Stomach (tissue), 9 donors: ENCODE measurements around the gene KIAA0408. TPM values are rescaled to one million over a fixed set of nuclear protein-coding genes. Genes with fewer than 3 reads are reported as not detected.

Source experiments
- DNase-seq, 2 donors: peaks; one replicate each; pipeline versions ENCODE4 v3.0.0 to v3.0.0-alpha.2; 2013 to 2019
- H3K27ac ChIP-seq, 5 donors: fragments of 200-600 bp in 4 of 5; sonication (generic) in 4 of 5; one replicate each; pipeline ENCODE4 v1.5.1; 2013 to 2019; ENCODE audit warnings: mild to moderate bottlenecking in 1 of 5, moderate library complexity in 1 of 5
- H3K27me3 ChIP-seq, 3 donors: fragments of 200-600 bp; sonication (generic); one replicate each; pipeline ENCODE4 v1.5.1; 2017 to 2019; ENCODE audit warnings: mixed run types in 1 of 3
- H3K36me3 ChIP-seq, 4 donors: fragments of 200-600 bp; sonication (generic); 1 replicate in 3 of 4; 2 replicates in 1 of 4; pipeline ENCODE4 v1.5.1; 2016 to 2019
- H3K4me1 ChIP-seq, 4 donors: fragments of 200-600 bp; sonication (generic); one replicate each; pipeline ENCODE4 v1.5.1; 2016 to 2019
- H3K4me3 ChIP-seq, 4 donors: fragments of 200-600 bp; sonication (generic) in 3 of 4; one replicate each; pipeline ENCODE4 v1.5.1; 2016 to 2019; ENCODE audit warnings: mild to moderate bottlenecking in 1 of 4
- H3K9me3 ChIP-seq, 4 donors: fragments of 200-600 bp; sonication (generic); one replicate each; pipeline ENCODE4 v1.5.1; 2016 to 2019
- CTCF ChIP-seq, 7 experiments: fragments of 450-650 bp in 4 of 7; fragments of 200-600 bp in 3 of 7; sonication (generic) in 3 of 7; IDR thresholded peaks; one replicate each; pipeline ENCODE4 v1.5.1; 2016 to 2019; ENCODE audit warnings: antibody characterized with exemption in 7 of 7, control low read depth in 2 of 7, mild to moderate bottlenecking in 1 of 7
- EP300 ChIP-seq: sonication (generic); formaldehyde crosslinking; IDR thresholded peaks from one replicate; pipeline ENCODE4 v1.6.1; 2017; ENCODE audit warnings: antibody characterized with exemption
- POLR2A ChIP-seq, 4 donors: fragments of 450-650 bp; IDR thresholded peaks; one replicate each; pipeline ENCODE4 v1.6.1; 2016; ENCODE audit warnings: antibody characterized with exemption in 4 of 4, control low read depth in 2 of 4, mild to moderate bottlenecking in 1 of 4, moderate library complexity in 1 of 4
- POLR2AphosphoS5 ChIP-seq, 3 donors: sonication (generic); formaldehyde crosslinking; IDR thresholded peaks; one replicate each; pipeline ENCODE4 v1.6.1; 2016; ENCODE audit warnings: antibody characterized with exemption in 3 of 3
- WGBS, 5 donors: extraction: QIAGEN DNeasy Blood & Tissue Kit in 3 of 5; methylation state at CpG; one replicate each; pipeline versions ENCODE4 v1.1.5 to v1.1.7; 2013 to 2018; 5-methylcytosine and 5-hydroxymethylcytosine counted together
- intact Hi-C: fragments of 100-400 bp; cut with DNase I; formaldehyde crosslinking; loops from one replicate; pipeline ENCODE4 v1.15.1; 2023; ENCODE audit warnings: low total_unique reads
- polyA plus RNA-seq, 3 donors: library from polyadenylated mRNA; stranded (reverse); fragments of 200-250 nt; gene quantifications; one replicate each; pipeline ENCODE4 v1.2.3, GENCODE V29; 2013
- total RNA-seq, 5 donors: library from RNA; depleted of rRNA; stranded (reverse); fragments of >200 nt; gene quantifications; one replicate each; pipeline versions ENCODE4 v1.1.0 to v1.2.3, GENCODE V29; 2014 to 2016
- donor health status: healthy with polysubstance abuse.
- donor health status: Bipolar disorder and iron deficiency.
- donor health status: healthy.

Gene KIAA0408
- total and polyA plus RNA-seq, 8 donors = 0.87 to 89.3 (median 6.4) TPM

DNA sequence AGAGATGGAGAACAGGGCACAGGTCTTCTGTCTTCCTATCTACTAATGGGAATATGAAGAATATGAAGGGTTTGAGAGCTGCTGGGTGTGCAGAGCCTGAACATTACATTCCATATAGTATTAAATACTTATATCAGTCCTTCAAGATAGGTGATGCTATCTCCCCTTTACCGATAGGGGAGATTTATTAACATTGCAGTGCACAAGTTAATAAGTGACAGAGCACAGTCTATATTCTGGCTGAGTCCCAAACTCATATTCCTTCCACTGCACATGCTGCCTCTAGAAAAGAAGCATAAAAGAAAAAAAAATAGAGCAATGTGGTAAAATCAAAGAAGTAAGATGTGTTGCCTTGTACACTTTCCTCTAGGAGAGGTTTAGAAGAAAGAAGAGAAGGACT, 18.5 kb upstream of the KIAA0408 start:
- Histone ChIP-seq H3K4me1 (peaks cover 0 to 6% (median 0%) of the 10 kb centered on the region in 4 donors), H3K36me3 (no peaks in the 10 kb centered on the region), H3K9me3 (no peaks in the 10 kb centered on the region), H3K4me3 (no peak overlapping the region), H3K27me3 (peaks cover 0 to 7% (median 0%) of the 10 kb centered on the region in 3 donors), H3K27ac (no peak overlapping the region)
- no peak for TF ChIP-seq CTCF (IDR thresholded peaks at IDR 0.05)
- TF ChIP-seq EP300 = no peak
- DNase-seq = no peak
- intact Hi-C loops = no loop called here
- 44 to 64% (median 50%) methylated on average over 1 of the region's 1 CpG for WGBS, 5 donors

GRCh38 chr6:127475823-127476176, 16.6 kb upstream of the KIAA0408 start:
- intact Hi-C loops = no loop called here
- Histone ChIP-seq H3K27ac (no peak overlapping the region), H3K4me3 (no peak overlapping the region), H3K9me3 (no peaks in the 10 kb centered on the region), H3K27me3 (peaks cover 0 to 7% (median 0%) of the 10 kb centered on the region in 3 donors), H3K36me3 (no peaks in the 10 kb centered on the region), H3K4me1 (peaks cover 0 to 13% (median 3%) of the 10 kb centered on the region in 4 donors)
- no peak for TF ChIP-seq CTCF (IDR thresholded peaks at IDR 0.05)
- TF ChIP-seq EP300 = no peak
- TF ChIP-seq POLR2A (IDR thresholded peaks at IDR 0.05) = no peak
- no peak for TF ChIP-seq POLR2AphosphoS5 (IDR thresholded peaks at IDR 0.05)
- 67 to 95% (median 77%) methylated on average over 34 of the region's 34 CpGs for WGBS, 5 donors
- no peak for DNase-seq

DNA sequence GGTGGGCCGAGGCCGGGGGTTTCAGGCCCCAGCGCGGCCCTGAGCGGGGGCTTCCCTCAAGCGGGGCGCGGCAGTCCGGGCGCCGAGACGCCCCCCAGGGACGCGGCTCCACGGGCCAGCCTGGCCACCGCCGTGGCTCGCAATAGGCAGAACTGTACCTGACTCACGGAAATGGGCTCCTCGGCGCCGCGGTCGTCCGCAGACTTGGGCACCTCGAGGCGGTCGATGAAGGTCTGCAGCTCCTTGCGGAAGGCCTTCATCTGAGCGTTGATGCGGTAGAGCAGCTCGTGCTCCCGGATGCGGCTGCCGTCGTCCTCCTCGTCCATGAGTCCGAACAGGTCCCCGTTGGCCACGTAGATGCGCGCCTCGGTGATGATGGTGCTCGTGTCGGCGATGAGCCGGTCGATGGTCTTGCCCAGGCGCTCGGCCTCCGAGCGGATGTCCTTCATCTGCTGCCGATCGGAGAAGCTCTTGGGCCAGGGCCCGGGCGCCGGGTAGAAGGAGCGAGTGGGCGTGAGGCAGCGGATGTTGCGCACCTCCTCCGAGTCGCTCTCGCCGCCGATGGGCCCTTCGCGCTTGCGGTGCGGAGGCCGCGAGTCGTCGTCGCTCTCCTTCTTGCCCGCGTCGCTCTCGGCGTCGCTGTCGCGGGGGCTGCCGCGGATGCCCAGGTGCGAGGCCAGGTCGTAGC, 16.1 kb upstream of the KIAA0408 start:
- Histone ChIP-seq H3K4me1 (peaks cover 0 to 13% (median 3%) of the 10 kb centered on the region in 4 donors), H3K4me3 (no peak overlapping the region), H3K27me3 (peaks cover 0 to 7% (median 0%) of the 10 kb centered on the region in 3 donors), H3K9me3 (no peaks in the 10 kb centered on the region), H3K27ac (no peak overlapping the region), H3K36me3 (no peaks in the 10 kb centered on the region)
- DNase-seq = no peak
- intact Hi-C loops = no loop called here
- WGBS, 5 donors = 72 to 97% (median 85%) methylated on average over 69 to 87 of the region's 87 CpGs
- TF ChIP-seq POLR2A (IDR thresholded peaks at IDR 0.05) (no peak), CTCF (IDR thresholded peaks at IDR 0.05) (no peak)

GRCh38 chr6:127471379-127472255, 12.4 kb upstream of the KIAA0408 start:
- Histone ChIP-seq H3K4me3 (no peak overlapping the region), H3K4me1 (peaks cover 0 to 7% (median 3%) of the 10 kb centered on the region in 4 donors), H3K27ac (no peak overlapping the region), H3K27me3 (peaks cover 0 to 7% (median 0%) of the 10 kb centered on the region in 3 donors), H3K36me3 (no peaks in the 10 kb centered on the region), H3K9me3 (no peaks in the 10 kb centered on the region)
- intact Hi-C loops = no loop called here
- 46 to 55% (median 54%) methylated on average over 5 of the region's 5 CpGs for WGBS, 5 donors
- TF ChIP-seq POLR2AphosphoS5 (IDR thresholded peaks at IDR 0.05) (no peak), EP300 (no peak), CTCF (IDR thresholded peaks at IDR 0.05) (no peak), POLR2A (IDR thresholded peaks at IDR 0.05) (no peak)
- DNase-seq = no peak
